T-helper 9 cell (primary cell): ENCODE results near the gene SRL.

Experiments
- DNase-seq: peaks from one replicate; pipeline ENCODE4 v3.0.0-alpha.2; 2020
- total RNA-seq, 2 donors: gene quantifications; one replicate each; lab custom pipeline; 2026; lab: John Stamatoyannopoulos, UW

Gene SRL
- 0 to 0.14 reads per million in 2 donors for total RNA-seq

- DNase-seq: no peak
Measured at GRCh38 chr16:4241928-4242283, at the start of gene SRL. Gene SRL (minus strand): TSS chr16:4242080. CDS start chr16:4242067, 13 bp downstream.

DNA sequence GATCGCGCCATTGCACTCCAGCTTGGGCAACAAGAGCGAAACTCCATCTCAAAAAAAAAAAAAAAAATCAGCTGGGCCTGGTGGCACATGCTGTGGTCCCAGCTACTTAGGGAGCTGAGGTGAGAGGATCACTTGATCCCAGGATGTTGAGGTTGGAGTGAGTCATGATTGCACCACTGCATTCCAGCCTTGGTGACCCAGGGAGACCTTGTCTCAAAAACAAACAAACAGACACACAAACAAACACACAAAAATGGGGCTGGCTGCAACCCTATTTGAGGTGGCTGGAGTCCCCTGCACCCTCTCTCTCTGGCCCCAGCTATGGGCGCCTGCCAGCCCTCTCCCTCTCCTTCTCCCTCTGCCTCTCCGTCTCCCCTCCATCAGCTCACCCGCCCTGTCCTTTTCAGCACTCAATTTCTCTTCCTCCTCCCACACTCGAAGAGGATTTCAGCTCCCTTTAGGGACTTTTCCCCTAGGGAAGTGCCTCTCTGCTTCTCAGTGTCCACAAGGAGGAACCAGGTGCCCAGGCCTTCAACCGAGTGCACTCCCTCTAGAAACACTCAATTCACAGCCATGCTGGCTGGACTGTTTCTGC lies 48.5 kb upstream of the SRL start:
- no peak for DNase-seq

DNA sequence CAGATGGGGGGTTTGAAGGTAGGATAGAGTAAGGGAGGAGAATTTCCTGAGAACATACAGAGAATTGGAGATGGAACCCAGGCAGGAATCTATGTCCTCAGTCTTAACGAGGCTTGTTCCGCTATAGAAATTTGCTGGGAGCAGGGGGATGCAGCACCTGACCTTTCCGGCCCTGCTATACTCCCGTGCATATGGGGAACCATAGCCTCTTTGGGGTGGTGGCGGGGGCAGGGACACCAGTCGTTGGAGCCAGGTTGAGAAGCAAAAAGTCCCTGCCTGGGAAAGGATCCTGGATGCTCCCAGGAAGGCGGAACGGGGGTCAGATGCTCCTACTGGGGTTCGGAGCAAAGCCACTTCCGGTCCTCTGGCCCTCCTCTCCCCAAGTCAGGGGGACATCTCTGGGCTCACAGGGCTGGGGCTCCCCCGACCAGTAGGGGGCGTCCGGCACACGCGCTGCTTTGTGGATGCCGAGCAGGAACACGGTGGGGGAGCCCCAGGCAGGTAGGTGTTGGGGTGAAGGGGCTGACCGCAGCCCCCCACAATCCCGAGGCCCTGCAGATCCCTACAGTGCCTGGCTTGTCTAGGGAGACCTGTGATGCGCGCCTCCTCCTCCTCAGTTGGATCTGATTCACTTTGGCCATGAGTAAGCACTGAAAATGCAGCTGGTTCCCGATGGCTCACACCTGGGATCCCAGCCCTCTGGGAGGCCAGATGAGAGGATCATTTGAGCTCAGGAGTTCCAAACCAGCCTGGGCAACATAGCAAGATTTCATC lies 46.5 kb upstream of the SRL start:
- peak; percentile 84 for DNase-seq

GRCh38 chr16:4285167-4285566 lies 43.3 kb upstream of the SRL start:
- DNase-seq: no peak

DNA sequence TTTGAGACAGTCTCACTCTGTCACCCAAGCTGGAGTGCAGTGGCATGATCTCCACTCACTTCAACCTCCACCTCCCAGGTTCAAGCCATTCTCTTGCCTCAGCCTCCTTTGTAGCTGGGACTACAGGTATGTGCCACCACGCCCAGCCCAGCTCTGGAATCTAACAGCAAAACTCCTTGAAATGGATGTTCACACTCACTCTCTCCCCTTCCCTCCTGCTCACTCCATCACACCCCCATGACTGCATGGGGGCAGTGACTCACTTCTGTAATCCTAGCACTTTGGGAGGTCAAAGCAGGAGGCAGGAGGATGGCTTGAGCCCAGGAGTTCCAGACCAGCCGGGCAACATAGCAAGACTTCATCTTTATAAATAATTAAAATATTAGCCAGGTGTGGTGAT lies 42.1 kb upstream of the SRL start:
- DNase-seq: no peak

- DNase-seq: no peak
Measured at GRCh38 chr16:4283441-4283840, 41.6 kb upstream of the SRL start.

- DNase-seq: no peak
Measured at GRCh38 chr16:4280625-4281024, 38.7 kb upstream of the SRL start.

DNA sequence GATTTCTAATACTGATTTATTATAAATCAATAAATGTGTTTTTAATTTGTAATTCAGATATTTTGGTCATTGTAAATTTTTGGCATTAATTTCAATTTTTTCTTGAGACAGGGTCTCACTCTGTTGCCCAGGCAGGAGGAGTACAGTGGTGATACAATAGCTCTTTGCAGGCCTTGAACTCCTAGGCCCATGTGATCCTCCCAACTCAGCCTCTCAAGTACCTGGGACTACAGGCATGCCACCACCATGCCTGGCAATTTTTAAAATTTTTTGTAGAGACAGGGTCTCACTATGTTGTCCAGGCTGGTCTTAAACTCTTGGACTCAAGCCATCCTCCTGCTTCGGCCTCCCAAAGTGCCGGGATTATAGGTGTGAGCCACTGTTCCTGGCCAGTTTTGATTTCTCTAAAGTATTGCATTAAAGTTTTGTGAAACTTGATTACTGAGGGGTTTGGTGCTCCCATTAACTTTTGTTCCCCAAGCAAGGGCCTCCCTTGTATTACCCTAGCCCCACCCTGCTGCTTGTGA lies 36.2 kb upstream of the SRL start:
- no peak for DNase-seq

DNA sequence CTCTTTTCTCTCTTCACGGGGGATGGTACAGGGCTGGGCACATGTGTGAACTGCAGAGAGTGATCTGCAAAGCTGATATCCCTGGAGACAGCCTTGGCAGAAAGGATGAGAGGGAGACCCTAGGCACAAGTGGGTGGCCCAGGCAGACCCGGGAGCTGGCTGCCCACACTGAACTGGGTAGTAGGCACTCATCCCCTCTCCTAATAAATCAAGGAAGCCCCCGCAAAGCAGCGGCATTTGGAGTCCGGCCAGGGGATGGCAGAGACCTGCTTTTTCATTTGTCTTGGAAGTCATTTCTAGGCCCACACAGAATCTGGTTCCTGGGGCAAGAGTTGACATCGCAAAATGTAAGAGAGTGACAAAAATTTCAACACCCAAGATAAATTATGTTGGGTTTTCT lies 34.0 kb upstream of the SRL start:
- DNase-seq: no peak

GRCh38 chr16:4273858-4274311 lies 32.0 kb upstream of the SRL start:
- DNase-seq: peak; percentile 23

GRCh38 chr16:4272114-4272956 lies 30.5 kb upstream of the SRL start:
- no peak for DNase-seq

- DNase-seq: peak; percentile 80
Measured at GRCh38 chr16:4271176-4272113, 29.6 kb upstream of the SRL start.

DNA sequence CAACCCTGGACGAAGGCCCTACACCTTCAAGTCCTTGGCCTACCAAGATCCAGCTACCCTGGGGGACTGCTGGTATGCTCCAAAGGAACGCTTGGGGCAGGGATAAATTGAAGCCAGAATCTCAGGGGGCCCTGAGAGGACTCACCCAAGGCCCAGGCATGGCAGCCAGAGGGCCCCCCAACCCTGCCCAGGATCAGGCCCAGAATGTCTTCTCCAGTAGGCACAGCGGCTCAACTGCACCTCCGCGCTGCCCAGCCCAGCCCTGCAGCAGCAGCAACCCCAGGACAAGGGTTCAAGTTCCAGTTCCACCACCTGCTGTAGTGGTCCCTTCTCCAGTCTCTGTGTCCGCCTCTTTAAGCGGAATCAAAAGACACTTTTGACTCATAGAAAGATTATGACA lies 28.7 kb upstream of the SRL start:
- no peak for DNase-seq

- DNase-seq: no peak
Measured at GRCh38 chr16:4270091-4270490, 28.2 kb upstream of the SRL start.

- DNase-seq: no peak
Measured at GRCh38 chr16:4266372-4266771, 24.5 kb upstream of the SRL start.

GRCh38 chr16:4265676-4266075 lies 23.8 kb upstream of the SRL start:
- DNase-seq: no peak

DNA sequence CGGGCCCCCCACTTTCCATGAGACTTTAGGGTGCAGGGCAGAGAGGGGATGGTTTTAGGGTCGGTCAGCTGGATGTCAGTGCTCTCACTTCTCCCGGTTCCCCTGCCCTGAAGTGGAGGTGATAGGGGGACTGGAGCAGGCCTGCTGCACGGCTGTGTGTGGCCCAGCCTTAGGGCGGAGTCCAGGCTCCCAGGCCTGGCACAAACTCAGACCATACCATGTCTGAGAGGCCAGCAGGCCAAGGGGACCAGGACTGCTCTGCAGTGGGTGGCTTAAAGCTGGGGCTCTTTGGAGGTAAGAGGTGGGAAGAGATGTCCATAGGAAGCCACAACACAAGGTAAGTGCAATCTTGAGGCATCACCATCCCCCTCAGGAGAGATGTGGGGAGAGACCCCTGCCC lies 22.7 kb upstream of the SRL start:
- no peak for DNase-seq

GRCh38 chr16:4263504-4264436 lies 21.9 kb upstream of the SRL start:
- peak; percentile 12 for DNase-seq

DNA sequence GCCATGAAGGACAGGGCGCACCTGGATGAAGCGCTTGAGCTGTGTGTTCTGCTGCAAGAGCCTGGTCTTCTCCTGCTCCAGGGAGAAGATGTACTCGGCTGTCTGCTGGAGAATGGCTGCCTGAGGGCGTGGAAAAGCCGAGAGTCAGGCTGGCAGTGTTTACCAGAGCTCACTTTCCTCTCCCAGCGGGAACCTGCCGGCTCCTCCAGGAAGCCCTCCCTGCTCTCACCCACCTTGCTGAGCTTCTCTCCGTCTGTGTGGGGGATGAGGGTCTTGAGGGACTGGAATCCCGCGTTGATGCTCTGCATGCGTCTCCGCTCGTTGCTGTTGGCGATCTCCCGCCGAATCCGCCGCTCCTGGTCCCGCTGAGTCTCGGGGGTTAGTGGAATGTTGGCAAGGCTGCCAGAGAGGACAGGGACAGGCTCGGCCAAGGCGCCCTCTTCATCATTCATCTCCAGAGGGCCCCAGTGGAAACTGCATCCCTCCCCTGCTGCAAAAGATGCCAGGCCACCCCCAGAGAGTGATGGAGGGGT lies 20.5 kb upstream of the SRL start:
- DNase-seq: no peak

GRCh38 chr16:4261557-4262172 lies 19.8 kb upstream of the SRL start:
- peak; percentile 13 for DNase-seq
